Tibial nerve (tissue), 4 donors: ENCODE measurements around the gene OPN1MW. TPM values are rescaled to one million over a fixed set of nuclear protein-coding genes. Genes with fewer than 3 reads are reported as not detected.
"Not testable (repeated sequence)": the region's sequence is repeated elsewhere in the genome, so short reads cannot be mapped to it uniquely, and the experiment has no call there.

ENCODE experiments used
- DNase-seq, 2 donors: peaks; one replicate each; pipeline ENCODE4 v3.0.0-alpha.2; 2019; ENCODE audit warnings: low spot score in 2 of 2
- H3K27ac ChIP-seq, 4 donors: fragments of 200-600 bp; sonication (generic) in 3 of 4; one replicate each; pipeline ENCODE4 v1.5.1; 2017 to 2019; ENCODE audit warnings: mild to moderate bottlenecking in 1 of 4
- H3K27me3 ChIP-seq, 2 donors: fragments of 200-600 bp; sonication (generic) in 1 of 2; one replicate each; pipeline versions ENCODE4 v1.5.1 to v1.6.0; 2017 to 2019
- H3K36me3 ChIP-seq, 3 donors: fragments of 200-600 bp; sonication (generic); one replicate each; pipeline ENCODE4 v1.5.1; 2018 to 2019
- H3K4me1 ChIP-seq, 4 donors: fragments of 200-600 bp; sonication (generic) in 3 of 4; one replicate each; pipeline ENCODE4 v1.5.1; 2017 to 2019
- H3K4me3 ChIP-seq, 4 donors: fragments of 200-600 bp; sonication (generic) in 3 of 4; one replicate each; pipeline ENCODE4 v1.5.1; 2017 to 2019; ENCODE audit warnings: mild to moderate bottlenecking in 1 of 4, moderate library complexity in 1 of 4
- H3K9me3 ChIP-seq, 4 donors: fragments of 200-600 bp; sonication (generic) in 3 of 4; one replicate each; pipeline ENCODE4 v1.5.1; 2017 to 2019
- WGBS, 2 donors: methylation state at CpG; one replicate each; pipeline ENCODE4 v1.1.5; 2018; 5-methylcytosine and 5-hydroxymethylcytosine counted together
- total RNA-seq, 4 donors: library from RNA; depleted of rRNA; stranded (reverse); fragments of >200 nt; gene quantifications; one replicate each; pipeline ENCODE4 v1.1.0, GENCODE V29; 2016

Gene OPN1MW
- total RNA-seq, 4 donors from 2014 or later = not detected

DNA sequence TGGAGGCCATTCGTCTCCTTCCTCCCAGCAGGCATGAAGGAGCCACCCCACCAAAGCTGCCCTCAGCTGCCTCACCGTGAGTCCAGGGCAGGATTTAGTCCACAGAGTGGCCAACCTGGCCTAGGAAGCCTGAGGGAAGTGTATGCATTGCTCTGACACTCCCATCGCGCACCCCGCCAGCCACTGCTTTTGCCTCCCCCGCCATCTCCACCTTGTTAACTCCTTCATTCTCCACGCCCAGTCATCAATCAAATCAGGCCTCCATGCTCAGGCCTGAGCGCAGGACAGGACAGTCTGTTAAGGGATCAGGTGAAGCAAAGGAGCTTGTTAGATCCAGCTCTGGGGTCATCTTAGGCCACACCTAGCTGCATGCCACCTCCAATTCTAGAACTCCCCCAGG, 10.4 kb downstream of the OPN1MW start:
- H3K4me1 ChIP-seq, DNase-seq, H3K36me3 ChIP-seq, H3K9me3 ChIP-seq, H3K27me3 ChIP-seq, H3K4me3 ChIP-seq, H3K27ac ChIP-seq: not testable (repeated sequence)
- WGBS, 2 donors = no CpG with 5 or more reads among the region's 8 CpGs

GRCh38 chrX:154194316-154194715, 11.9 kb downstream of the OPN1MW start:
- not testable (repeated sequence) for H3K9me3 ChIP-seq, H3K4me3 ChIP-seq, H3K27me3 ChIP-seq, H3K4me1 ChIP-seq, H3K36me3 ChIP-seq, DNase-seq, H3K27ac ChIP-seq
- no CpG with 5 or more reads among the region's 2 CpGs for WGBS, 2 donors

DNA sequence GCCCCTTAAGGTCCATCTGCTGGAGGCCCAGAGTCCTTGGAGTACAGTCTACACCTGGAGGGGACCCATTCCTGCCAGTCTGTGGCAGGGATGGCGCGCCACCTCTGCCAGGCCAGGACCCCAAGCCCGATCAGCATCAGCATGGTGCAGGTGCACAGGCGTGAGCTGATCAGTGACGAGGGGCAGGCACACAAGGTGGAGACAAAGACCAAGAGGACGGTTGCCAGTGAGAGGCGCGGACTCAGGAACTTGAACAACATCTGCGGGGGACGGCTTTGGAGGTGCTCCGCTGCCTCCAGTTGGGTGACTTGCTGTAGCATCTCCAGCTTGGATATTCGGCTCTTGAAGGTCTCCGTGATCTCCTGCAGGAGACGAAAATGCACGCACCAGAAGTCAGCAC, 14.1 kb downstream of the OPN1MW start:
- not testable (repeated sequence) for H3K27ac ChIP-seq, DNase-seq, H3K36me3 ChIP-seq, H3K4me3 ChIP-seq, H3K4me1 ChIP-seq, H3K27me3 ChIP-seq, H3K9me3 ChIP-seq
- WGBS, 2 donors = no CpG with 5 or more reads among the region's 15 CpGs

GRCh38 chrX:154209670-154210418, 27.4 kb downstream of the OPN1MW start:
- H3K4me3 ChIP-seq, H3K27me3 ChIP-seq, H3K4me1 ChIP-seq, H3K9me3 ChIP-seq, H3K27ac ChIP-seq, DNase-seq, H3K36me3 ChIP-seq: not testable (repeated sequence)
- WGBS, 2 donors = no CpG with 5 or more reads among the region's 21 CpGs

DNA sequence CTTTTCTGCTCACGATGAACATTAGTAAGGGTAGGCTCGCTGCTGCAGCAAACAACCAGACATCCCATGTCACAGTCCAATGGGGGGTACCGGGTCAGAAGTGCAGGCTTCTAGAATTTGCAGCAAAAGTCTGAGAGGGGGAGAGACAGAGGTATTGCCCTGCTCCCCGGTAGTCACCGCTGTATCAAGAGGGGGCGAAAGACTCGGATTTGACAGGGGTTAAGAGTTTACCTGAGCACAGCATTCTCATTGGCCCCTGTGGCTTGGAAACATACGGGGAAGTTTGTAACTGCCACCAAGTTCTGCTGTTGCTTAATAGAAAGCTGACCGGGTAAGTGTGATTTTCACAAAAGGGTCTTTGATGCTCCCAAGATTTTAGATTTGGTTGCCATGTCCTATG, 28.7 kb downstream of the OPN1MW start:
- 78 to 92% methylated on average over 4 to 5 of the region's 9 CpGs for WGBS, 2 donors
- not testable (repeated sequence) for H3K9me3 ChIP-seq, H3K27me3 ChIP-seq, DNase-seq, H3K4me1 ChIP-seq, H3K36me3 ChIP-seq, H3K4me3 ChIP-seq, H3K27ac ChIP-seq

DNA sequence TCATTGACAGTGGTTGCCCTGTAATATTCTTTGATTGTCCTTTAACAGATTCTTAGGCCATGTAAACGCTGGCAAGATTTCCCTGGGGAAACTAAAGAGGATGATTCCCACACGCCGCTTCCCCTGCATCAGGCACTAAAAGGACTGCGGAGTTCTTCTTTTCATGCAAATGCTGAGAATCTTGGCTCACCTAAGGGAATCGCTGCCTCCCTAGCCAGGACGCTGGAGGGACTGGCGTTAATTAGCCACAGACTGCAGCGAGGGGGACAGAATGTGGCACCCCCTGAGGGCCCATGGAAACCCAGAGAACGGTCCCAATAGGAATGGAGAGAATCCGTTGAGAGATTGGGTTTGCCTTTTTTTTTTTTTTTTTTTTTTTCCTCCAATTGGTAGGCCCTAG, 29.1 kb downstream of the OPN1MW start:
- not testable (repeated sequence) for H3K4me3 ChIP-seq, H3K4me1 ChIP-seq, H3K27ac ChIP-seq, H3K27me3 ChIP-seq, H3K36me3 ChIP-seq, H3K9me3 ChIP-seq, DNase-seq
- no CpG with 5 or more reads among the region's 10 CpGs for WGBS, 2 donors

GRCh38 chrX:154219456-154219855, 37.1 kb downstream of the OPN1MW start, which contains the start of gene OPN1MW2:
Gene OPN1MW2 (plus strand): TSS chrX:154219756. CDS start chrX:154219816, 60 bp downstream.
- not testable (repeated sequence) for H3K36me3 ChIP-seq, H3K27me3 ChIP-seq, H3K9me3 ChIP-seq, DNase-seq, H3K4me3 ChIP-seq, H3K4me1 ChIP-seq, H3K27ac ChIP-seq
- no CpG with 5 or more reads among the region's 16 CpGs for WGBS, 2 donors

- not testable (repeated sequence) for H3K27ac ChIP-seq, H3K4me1 ChIP-seq, H3K9me3 ChIP-seq, DNase-seq, H3K4me3 ChIP-seq, H3K27me3 ChIP-seq, H3K36me3 ChIP-seq
- WGBS, 2 donors = no CpG with 5 or more reads among the region's 6 CpGs
These were observed 42.9 kb downstream of the OPN1MW start for GRCh38 chrX:154225292-154225691.

GRCh38 chrX:154226706-154227105, 44.3 kb downstream of the OPN1MW start:
- not testable (repeated sequence) for H3K4me3 ChIP-seq, H3K27ac ChIP-seq, H3K27me3 ChIP-seq, H3K36me3 ChIP-seq, H3K9me3 ChIP-seq, DNase-seq, H3K4me1 ChIP-seq
- no CpG with 5 or more reads among the region's 9 CpGs for whole genome bisulfite sequencing, 2 donors

DNA sequence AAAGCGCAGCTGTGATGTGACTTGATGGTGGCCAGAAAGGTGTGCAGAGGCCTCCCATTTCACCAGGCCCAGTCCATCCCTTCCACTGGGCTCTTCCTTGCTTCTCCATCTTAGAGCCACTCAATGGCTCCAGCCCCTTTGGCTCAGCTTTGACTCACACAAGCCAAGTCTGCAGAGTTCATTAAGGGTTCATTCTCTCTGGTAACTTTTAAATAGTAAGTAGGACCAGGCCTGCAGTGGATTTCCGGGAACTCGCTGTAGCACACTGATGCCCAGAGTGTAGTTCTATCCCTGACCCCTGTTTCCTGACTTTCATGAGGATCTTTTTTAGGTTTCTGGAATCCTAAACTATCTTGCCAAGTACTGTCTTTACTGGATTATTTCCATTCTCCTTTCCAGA, 49.0 kb downstream of the OPN1MW start:
- not testable (repeated sequence) for DNase-seq, H3K4me3 ChIP-seq, H3K9me3 ChIP-seq, H3K4me1 ChIP-seq, H3K27ac ChIP-seq, H3K36me3 ChIP-seq, H3K27me3 ChIP-seq
- WGBS, 2 donors = no CpG with 5 or more reads among the region's 3 CpGs

DNA sequence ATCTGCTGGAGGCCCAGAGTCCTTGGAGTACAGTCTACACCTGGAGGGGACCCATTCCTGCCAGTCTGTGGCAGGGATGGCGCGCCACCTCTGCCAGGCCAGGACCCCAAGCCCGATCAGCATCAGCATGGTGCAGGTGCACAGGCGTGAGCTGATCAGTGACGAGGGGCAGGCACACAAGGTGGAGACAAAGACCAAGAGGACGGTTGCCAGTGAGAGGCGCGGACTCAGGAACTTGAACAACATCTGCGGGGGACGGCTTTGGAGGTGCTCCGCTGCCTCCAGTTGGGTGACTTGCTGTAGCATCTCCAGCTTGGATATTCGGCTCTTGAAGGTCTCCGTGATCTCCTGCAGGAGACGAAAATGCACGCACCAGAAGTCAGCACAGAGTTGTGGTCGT, 51.2 kb downstream of the OPN1MW start:
- not testable (repeated sequence) for DNase-seq, H3K27me3 ChIP-seq, H3K9me3 ChIP-seq, H3K4me3 ChIP-seq, H3K27ac ChIP-seq, H3K36me3 ChIP-seq, H3K4me1 ChIP-seq
- no CpG with 5 or more reads among the region's 16 CpGs for WGBS, 2 donors

GRCh38 chrX:154238939-154239559, 56.7 kb downstream of the OPN1MW start:
- 71 to 92% methylated on average over 1 to 5 of the region's 11 CpGs for WGBS, 2 donors
- H3K4me3 ChIP-seq = not testable (repeated sequence)

GRCh38 chrX:154239982-154240503, 57.6 kb downstream of the OPN1MW start:
- not testable (repeated sequence) for H3K4me1 ChIP-seq, H3K27me3 ChIP-seq, H3K36me3 ChIP-seq, H3K4me3 ChIP-seq, H3K9me3 ChIP-seq, H3K27ac ChIP-seq, DNase-seq
- WGBS, 2 donors = 81 to 83% methylated on average over 2 to 6 of the region's 8 CpGs

More at GRCh38 chrX:154238939-154239559, 56.7 kb downstream of the OPN1MW start:
- H3K9me3 ChIP-seq, H3K27ac ChIP-seq, H3K4me1 ChIP-seq, H3K27me3 ChIP-seq, DNase-seq, H3K36me3 ChIP-seq: not testable (repeated sequence)
